GM12892 (cell line): Measurements from ENCODE around the gene PPIF.

Experiments used
- DNase-seq: peaks from one replicate; pipeline ENCODE4 v3.0.0; 2011; ENCODE audit not compliant: insufficient read length
- FAIRE-seq: peaks from 2 replicates; lab custom pipeline; 2011; peaks lifted over from hg19 to GRCh38; lab: Jason Lieb, UNC
- POLR2A ChIP-seq: IDR thresholded peaks from 2 replicates; pipeline ENCODE4 v1.6.1; 2011; ENCODE audit warnings: low read depth, low read length, control low read depth
- POLR2AphosphoS5 ChIP-seq: IDR thresholded peaks from 2 replicates; pipeline ENCODE4 v1.6.1; 2011; ENCODE audit warnings: low read depth, low read length, control low read depth
- TAF1 ChIP-seq: IDR thresholded peaks from 2 replicates; pipeline ENCODE4 v1.6.1; 2011; ENCODE audit warnings: low read depth, mild to moderate bottlenecking, control low read depth, low read length, borderline replicate concordance

Gene PPIF

GRCh38 chr10:79381804-79382221 lies 34.5 kb downstream of the PPIF start:
- TF ChIP-seq POLR2AphosphoS5 (no peak), TAF1 (no peak), POLR2A (no peak)
- DNase-seq: no peak
- no peak for FAIRE-seq

DNA sequence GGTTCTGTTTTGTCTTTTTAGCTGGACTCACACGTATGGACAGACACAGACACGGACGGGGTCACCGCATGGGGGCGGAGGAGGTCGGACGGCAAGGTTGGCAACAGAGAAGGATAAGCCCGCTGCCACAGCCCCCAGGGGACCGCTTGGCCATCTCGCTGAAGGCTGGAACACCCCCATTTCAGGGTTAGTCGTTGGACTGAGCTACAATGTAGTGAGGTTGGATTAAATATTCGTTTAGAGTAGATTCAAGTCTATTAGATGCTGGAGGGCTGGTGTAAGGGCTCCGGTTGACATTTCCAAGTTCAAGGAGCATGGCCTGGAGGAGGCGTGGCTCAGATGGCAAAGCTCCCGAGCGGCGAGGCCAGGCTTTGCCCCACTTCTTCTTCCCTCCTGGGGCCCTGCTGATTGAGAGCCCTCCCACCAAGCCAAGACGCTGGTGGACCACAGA lies 35.2 kb downstream of the PPIF start:
- FAIRE-seq: no peak
- DNase-seq: no peak
- TF ChIP-seq TAF1 (no peak), POLR2AphosphoS5 (no peak)

DNA sequence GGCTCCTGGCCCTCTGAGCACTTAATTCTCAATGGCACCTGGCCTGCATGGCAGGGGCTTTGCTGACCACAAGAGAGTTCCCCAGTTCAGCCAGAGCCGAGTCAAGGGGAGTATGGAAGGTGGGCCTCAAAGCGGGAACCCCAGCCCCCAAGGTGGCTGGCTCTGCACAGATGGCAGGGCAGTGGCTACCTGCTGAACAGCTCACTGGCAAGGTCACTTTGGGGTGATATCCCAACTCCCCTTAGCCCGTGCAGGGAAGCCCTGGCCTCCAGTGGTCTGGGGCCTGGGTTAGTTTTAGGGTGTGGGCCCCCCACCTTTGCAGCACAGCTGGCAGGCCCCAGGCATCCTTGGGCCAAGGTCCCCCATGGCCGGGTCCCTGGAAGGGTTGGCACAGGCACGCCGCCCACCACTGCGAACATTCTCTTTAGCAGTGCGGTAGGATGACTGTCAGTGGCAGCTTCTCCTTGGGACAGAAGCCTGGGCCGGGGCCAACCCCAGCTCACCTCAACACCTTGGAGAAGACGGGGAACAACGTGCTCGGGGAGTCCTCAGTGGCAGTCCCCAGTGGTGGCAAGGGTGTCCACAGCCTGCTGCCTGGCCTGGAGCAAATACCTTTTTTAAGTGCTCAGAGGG lies 36.8 kb downstream of the PPIF start:
- DNase-seq (no peak), FAIRE-seq (no peak)
- no peak for TF ChIP-seq POLR2A
- TF ChIP-seq POLR2AphosphoS5: no peak
- no peak for TF ChIP-seq TAF1

DNA sequence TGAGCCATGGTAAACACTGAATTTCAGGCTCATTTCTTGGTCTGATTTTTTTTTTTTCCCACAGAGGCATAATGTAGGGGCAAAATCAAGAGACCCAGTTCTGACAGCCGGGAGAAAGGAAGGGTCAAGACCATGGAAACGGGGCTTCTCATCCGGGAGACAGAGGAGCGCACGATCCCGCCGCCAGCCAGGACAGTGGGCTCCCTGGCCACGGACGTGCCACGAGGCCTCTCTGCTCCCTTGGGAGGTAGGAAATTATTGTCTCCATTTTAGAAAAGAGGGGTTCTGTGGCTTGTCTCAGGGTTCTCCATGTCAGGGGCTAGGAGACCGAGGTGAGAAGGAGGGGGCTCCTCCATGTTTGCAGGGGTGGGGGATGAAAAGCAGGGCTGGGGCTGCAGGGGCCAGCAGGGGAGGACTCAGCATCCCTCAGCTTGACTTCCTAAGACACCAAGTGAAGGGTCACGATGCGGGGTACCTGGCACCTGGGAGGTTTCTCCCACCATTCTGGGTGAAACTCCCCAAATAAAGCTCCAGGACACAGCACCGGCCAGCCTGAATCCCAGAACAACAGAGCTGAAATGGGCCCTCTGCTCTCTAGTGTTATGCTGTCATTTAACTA lies 37.6 kb downstream of the PPIF start:
- no peak for FAIRE-seq

DNA sequence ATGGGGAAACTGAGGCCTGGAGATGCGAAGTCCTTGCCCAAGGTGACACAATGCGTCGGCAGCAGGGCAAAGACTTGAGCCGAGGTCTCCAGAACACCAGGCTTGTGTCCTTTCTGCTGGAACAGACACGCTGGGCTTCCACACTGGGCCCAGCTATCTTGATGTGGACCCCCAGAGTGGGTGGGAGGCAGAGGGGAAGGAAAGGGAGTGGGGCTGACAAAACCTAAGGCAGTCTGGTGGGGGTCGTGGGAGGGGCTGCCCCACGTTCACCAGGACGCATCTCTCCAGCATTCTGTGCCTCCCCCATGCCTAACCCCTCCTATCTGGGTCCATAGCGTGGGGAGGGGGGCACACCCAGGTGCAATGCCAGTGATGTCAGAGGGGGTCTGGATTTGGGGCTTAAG lies 38.1 kb downstream of the PPIF start:
- TF ChIP-seq TAF1 (no peak), POLR2A (no peak), POLR2AphosphoS5 (no peak)
- DNase-seq (no peak), FAIRE-seq (no peak)

More for the DNA sequence above, 37.6 kb downstream of the PPIF start:
- TF ChIP-seq POLR2A (no peak), POLR2AphosphoS5 (no peak), TAF1 (no peak)
- no peak for DNase-seq

- FAIRE-seq (no peak), DNase-seq (no peak)
- TF ChIP-seq POLR2AphosphoS5 (no peak), TAF1 (no peak), POLR2A (no peak)
Measured at GRCh38 chr10:79385804-79386531, 38.7 kb downstream of the PPIF start.

DNA sequence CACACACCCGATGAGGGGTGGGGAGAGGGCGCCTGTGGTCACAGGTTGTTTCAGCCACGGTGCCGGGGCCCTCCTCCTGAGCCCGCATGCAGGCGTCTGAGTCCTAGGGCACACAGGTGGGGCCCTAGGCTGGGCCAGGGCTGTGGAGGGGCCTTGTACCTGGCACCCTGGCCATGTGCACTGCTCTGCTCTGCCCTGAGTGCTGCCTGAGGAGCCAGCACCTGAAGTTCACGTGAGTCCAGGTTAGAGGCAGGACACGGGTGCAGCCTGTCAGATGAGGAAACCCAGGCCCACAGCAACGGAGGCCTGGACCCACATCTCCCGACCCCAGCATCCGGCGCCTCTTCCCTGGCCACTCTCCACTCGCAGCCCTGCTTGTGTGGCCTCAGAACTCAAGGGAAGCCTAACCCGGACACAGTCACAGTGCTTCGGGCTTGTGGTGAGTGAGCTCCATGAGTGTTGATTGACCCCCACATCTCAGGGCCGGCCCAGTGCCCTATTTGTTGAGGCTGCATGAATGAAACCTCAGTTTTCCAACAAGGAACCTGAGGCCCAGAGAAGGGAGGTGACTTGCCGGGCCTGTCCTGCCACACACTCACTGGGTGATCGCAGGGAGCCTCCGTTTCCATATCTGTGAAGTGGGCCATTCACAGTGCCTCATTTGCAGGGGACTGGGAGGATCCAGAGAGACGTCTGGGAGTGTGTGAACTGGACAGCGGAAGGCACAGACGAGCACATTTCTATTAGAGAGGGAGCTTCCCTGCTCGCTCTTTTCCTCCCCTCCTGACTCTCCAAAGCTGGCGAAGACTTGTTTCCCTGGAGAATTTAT lies 39.6 kb downstream of the PPIF start:
- TF ChIP-seq TAF1 (no peak), POLR2A (no peak), POLR2AphosphoS5 (no peak)
- FAIRE-seq (no peak), DNase-seq (peak; percentile 11)

DNA sequence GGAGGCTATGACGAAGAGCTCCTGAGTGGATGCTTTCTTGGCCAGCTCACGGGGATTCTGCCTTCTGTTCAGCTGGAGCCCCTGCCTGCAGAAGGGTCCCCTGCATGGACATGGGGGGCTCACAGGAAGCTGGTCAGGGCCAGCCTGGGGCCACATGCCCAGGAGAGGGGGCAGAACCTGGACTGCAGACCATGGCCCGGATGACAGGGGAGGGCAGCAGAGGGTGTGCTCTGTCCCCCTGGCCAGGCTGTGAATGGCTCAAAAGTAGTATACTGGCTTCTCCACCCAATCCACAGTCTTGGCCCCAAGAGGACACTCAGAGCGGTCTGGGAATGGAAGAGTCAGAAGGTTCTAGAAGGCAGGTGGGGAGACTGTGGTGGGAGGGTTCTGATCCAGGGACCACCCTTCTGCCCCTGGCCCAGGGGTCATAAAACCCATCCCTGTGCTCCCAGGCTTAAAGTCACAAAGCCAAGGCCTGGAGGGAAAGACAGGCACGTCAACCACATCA lies 40.3 kb downstream of the PPIF start:
- TF ChIP-seq TAF1 (no peak), POLR2A (no peak), POLR2AphosphoS5 (no peak)
- DNase-seq: peak; percentile 9
- no peak for FAIRE-seq

GRCh38 chr10:79387974-79388850 lies 40.9 kb downstream of the PPIF start:
- peak; percentile 30 for DNase-seq
- FAIRE-seq: no peak
- no peak for TF ChIP-seq POLR2AphosphoS5
- no peak for TF ChIP-seq POLR2A
- TF ChIP-seq TAF1: no peak

GRCh38 chr10:79390057-79390456 lies 42.8 kb downstream of the PPIF start:
- FAIRE-seq (no peak), DNase-seq (no peak)
- TF ChIP-seq TAF1 (no peak), POLR2A (no peak), POLR2AphosphoS5 (no peak)
